Chondrocyte (in vitro differentiated cells): ENCODE measurements around the gene CPZ. TPM values are rescaled to one million over a fixed set of nuclear protein-coding genes. Genes with fewer than 3 reads are reported as not detected.
A peak's percentile ranks its signal among the peaks of the same experiment; 100 is the strongest.

Source experiments
- DNase-seq: peaks from one replicate; pipeline ENCODE4 v3.0.0; 2021; ENCODE audit warnings: mixed read lengths, low spot score
- H3K27ac Mint-ChIP-seq: one replicate; pipeline ENCODE4 v1.8.0; 2021; ENCODE audit warnings: mild to moderate bottlenecking, moderate library complexity, mixed read lengths; ENCODE audit not compliant: unreplicated experiment
- H3K27me3 Mint-ChIP-seq: 2 replicates; pipeline ENCODE4 v1.8.0; 2021; ENCODE audit warnings: low read depth, mixed read lengths
- H3K36me3 Mint-ChIP-seq: 2 replicates; pipeline ENCODE4 v1.8.0; 2021; ENCODE audit warnings: low read depth, mixed read lengths
- H3K4me1 Mint-ChIP-seq: 2 replicates; pipeline ENCODE4 v1.8.0; 2021; ENCODE audit warnings: low read depth, mild to moderate bottlenecking, mixed read lengths
- H3K4me3 Mint-ChIP-seq: one replicate; pipeline ENCODE4 v1.8.0; 2021; ENCODE audit warnings: mild to moderate bottlenecking, moderate library complexity, mixed read lengths; ENCODE audit not compliant: unreplicated experiment
- H3K9me3 Mint-ChIP-seq: 2 replicates; pipeline ENCODE4 v1.8.0; 2021; ENCODE audit warnings: low read depth, mixed read lengths
- total RNA-seq: library from RNA; stranded (reverse); gene quantifications from 3 replicates; pipeline ENCODE4 v1.2.1, GENCODE V29; 2021
- TF ChIP-seq, protein P1 (sequence below): fragments of 200-600 bp; sonication (generic); IDR thresholded peaks from 2 replicates; pipeline ENCODE4 v1.5.0; 2021; ENCODE audit warnings: antibody characterized with exemption, mild to moderate bottlenecking, moderate library complexity

The CPZ gene
- total RNA-seq, 1 donor from 2014 or later = 9.5 TPM

- TF ChIP-seq, protein P1, sequence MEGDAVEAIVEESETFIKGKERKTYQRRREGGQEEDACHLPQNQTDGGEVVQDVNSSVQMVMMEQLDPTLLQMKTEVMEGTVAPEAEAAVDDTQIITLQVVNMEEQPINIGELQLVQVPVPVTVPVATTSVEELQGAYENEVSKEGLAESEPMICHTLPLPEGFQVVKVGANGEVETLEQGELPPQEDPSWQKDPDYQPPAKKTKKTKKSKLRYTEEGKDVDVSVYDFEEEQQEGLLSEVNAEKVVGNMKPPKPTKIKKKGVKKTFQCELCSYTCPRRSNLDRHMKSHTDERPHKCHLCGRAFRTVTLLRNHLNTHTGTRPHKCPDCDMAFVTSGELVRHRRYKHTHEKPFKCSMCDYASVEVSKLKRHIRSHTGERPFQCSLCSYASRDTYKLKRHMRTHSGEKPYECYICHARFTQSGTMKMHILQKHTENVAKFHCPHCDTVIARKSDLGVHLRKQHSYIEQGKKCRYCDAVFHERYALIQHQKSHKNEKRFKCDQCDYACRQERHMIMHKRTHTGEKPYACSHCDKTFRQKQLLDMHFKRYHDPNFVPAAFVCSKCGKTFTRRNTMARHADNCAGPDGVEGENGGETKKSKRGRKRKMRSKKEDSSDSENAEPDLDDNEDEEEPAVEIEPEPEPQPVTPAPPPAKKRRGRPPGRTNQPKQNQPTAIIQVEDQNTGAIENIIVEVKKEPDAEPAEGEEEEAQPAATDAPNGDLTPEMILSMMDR = no peak
- DNase-seq = peak; percentile 68
- Mint-ChIP-seq H3K4me1 (peaks cover 22% of the 10 kb centered on the region), H3K27ac (no peak overlapping the region), H3K36me3 (no peaks in the 10 kb centered on the region), H3K4me3 (no peak overlapping the region), H3K27me3 (peaks cover 12% of the 10 kb centered on the region), H3K9me3 (no peaks in the 10 kb centered on the region)
These were observed 769 bp upstream of the CPZ start for GRCh38 chr4:8591626-8592365.

- TF ChIP-seq, protein P1 = no peak
- no peaks in the 10 kb centered on the region for H3K36me3 Mint-ChIP-seq
- peak; percentile 68 for DNase-seq
- H3K4me3 Mint-ChIP-seq = peak overlapping the region; percentile 60
- H3K9me3 Mint-ChIP-seq = no peaks in the 10 kb centered on the region
- H3K27ac Mint-ChIP-seq = no peak overlapping the region
- H3K4me1 Mint-ChIP-seq = peaks cover 22% of the 10 kb centered on the region
- H3K27me3 Mint-ChIP-seq = peaks cover 10% of the 10 kb centered on the region
These were observed 915 bp downstream of the CPZ start for GRCh38 chr4:8593264-8594096.

- DNase-seq = peak; percentile 51
- Mint-ChIP-seq H3K27ac (no peak overlapping the region), H3K4me3 (peak overlapping the region; percentile 34)
These were observed 1.8 kb downstream of the CPZ start for GRCh38 chr4:8594097-8595038.

GRCh38 chr4:8595237-8596087, 2.9 kb downstream of the CPZ start:
- H3K9me3 Mint-ChIP-seq = no peaks in the 10 kb centered on the region
- no peak overlapping the region for H3K4me3 Mint-ChIP-seq
- H3K4me1 Mint-ChIP-seq = peaks cover 23% of the 10 kb centered on the region
- H3K36me3 Mint-ChIP-seq = no peaks in the 10 kb centered on the region
- no peak for DNase-seq
- TF ChIP-seq, protein P1 = no peak
- H3K27ac Mint-ChIP-seq = no peak overlapping the region
- H3K27me3 Mint-ChIP-seq = peaks cover 10% of the 10 kb centered on the region

More at GRCh38 chr4:8594097-8595038, 1.8 kb downstream of the CPZ start:
- Mint-ChIP-seq H3K36me3 (no peaks in the 10 kb centered on the region), H3K4me1 (peaks cover 25% of the 10 kb centered on the region), H3K9me3 (no peaks in the 10 kb centered on the region), H3K27me3 (peaks cover 10% of the 10 kb centered on the region)
- TF ChIP-seq, protein P1 = peak; percentile 92
